Lower leg skin (tissue), 4 donors: ENCODE results near the gene MCAT. TPM values are rescaled to one million over a fixed set of nuclear protein-coding genes. Genes with fewer than 3 reads are reported as not detected.

Source experiments
- DNase-seq, 2 donors: peaks; one replicate each; pipeline ENCODE4 v3.0.0-alpha.2; 2019; ENCODE audit warnings: low spot score in 2 of 2
- H3K4me3 ChIP-seq: fragments of 200-600 bp; sonication (generic); 2 replicates; pipeline ENCODE4 v1.5.1; 2017; ENCODE audit warnings: mild to moderate bottlenecking, low read depth; ENCODE audit not compliant: poor library complexity, severe bottlenecking
- CTCF ChIP-seq, 3 donors: fragments of 450-650 bp; IDR thresholded peaks; one replicate each; pipeline ENCODE4 v1.5.1; 2016; ENCODE audit warnings: antibody characterized with exemption in 3 of 3, mild to moderate bottlenecking in 3 of 3, moderate library complexity in 2 of 3
- POLR2A ChIP-seq, 2 donors: fragments of 450-650 bp; IDR thresholded peaks; one replicate each; pipeline ENCODE4 v1.6.1; 2016 to 2017; ENCODE audit warnings: antibody characterized with exemption in 2 of 2, mild to moderate bottlenecking in 1 of 2, moderate library complexity in 1 of 2
- WGBS, 2 donors: methylation state at CpG; one replicate each; pipeline ENCODE4 v1.1.5; 2018; 5-methylcytosine and 5-hydroxymethylcytosine counted together
- intact Hi-C: fragments of 100-400 bp; cut with DNase I; formaldehyde crosslinking; loops from one replicate; pipeline ENCODE4 v1.15.0; 2023; ENCODE audit warnings: low total_unique reads
- total RNA-seq, 4 donors: library from RNA; depleted of rRNA; stranded (reverse); fragments of >200 nt; gene quantifications; one replicate each; pipeline ENCODE4 v1.1.0, GENCODE V29; 2016

MCAT gene
- total RNA-seq = 10 to 100 TPM; 21.5 to 28.1 (median 25.5) TPM

GRCh38 chr22:43142880-43143562, at the start of gene MCAT:
TSS of gene MCAT (minus strand) at chr22:43143398. CDS start at chr22:43143348, 50 bp downstream.
- peak in 1 of 2 donors; percentile 11 for TF ChIP-seq POLR2A (IDR thresholded peaks at IDR 0.05)
- no peak for TF ChIP-seq CTCF (IDR thresholded peaks at IDR 0.05)
- DNase-seq = peak; percentile 57 to 96
- intact Hi-C loops = no loop called here
- peak within 1 kb of the TSS; percentile 86 for H3K4me3 ChIP-seq
- WGBS, 2 donors = 0 to 2% methylated on average over 56 to 62 of the region's 83 CpGs

- intact Hi-C loops = no loop called here
- no peak overlapping the region for H3K4me3 ChIP-seq
- TF ChIP-seq POLR2A (IDR thresholded peaks at IDR 0.05) (no peak), CTCF (IDR thresholded peaks at IDR 0.05) (no peak)
- DNase-seq = no peak
Observed at GRCh38 chr22:43191831-43192230, 48.6 kb upstream of the MCAT start.

GRCh38 chr22:43188829-43189545, 45.8 kb upstream of the MCAT start:
- intact Hi-C loops = no loop called here
- TF ChIP-seq CTCF (IDR thresholded peaks at IDR 0.05) = no peak
- TF ChIP-seq POLR2A (IDR thresholded peaks at IDR 0.05) = no peak
- no peak for DNase-seq
- no peak overlapping the region for H3K4me3 ChIP-seq
- 88 to 94% methylated on average over 5 of the region's 5 CpGs for WGBS, 2 donors

GRCh38 chr22:43187171-43188099, 44.2 kb upstream of the MCAT start:
- 6 to 9% methylated on average over 23 to 35 of the region's 86 CpGs for WGBS, 2 donors
- TF ChIP-seq POLR2A (IDR thresholded peaks at IDR 0.05) = no peak
- TF ChIP-seq CTCF (IDR thresholded peaks at IDR 0.05) = no peak
- no peak overlapping the region for H3K4me3 ChIP-seq
- DNase-seq = peak; percentile 94 to 99
- intact Hi-C loops = no loop called here

- H3K4me3 ChIP-seq = peak within 1 kb of the TSS; percentile 47
- WGBS, 2 donors = 1 to 2% methylated on average over 26 to 36 of the region's 87 CpGs
- DNase-seq = no peak
- no peak for TF ChIP-seq POLR2A (IDR thresholded peaks at IDR 0.05)
- no peak for TF ChIP-seq CTCF (IDR thresholded peaks at IDR 0.05)
- intact Hi-C loops = no loop called here
Observed at GRCh38 chr22:43186272-43187170, 43.3 kb upstream of the MCAT start, which contains the start of gene TTLL12. TSS of gene TTLL12 (minus strand) at chr22:43187134. CDS start at chr22:43187069, 65 bp downstream.
